GM13976 (cell line): ENCODE data around the gene DGKD.

ENCODE experiments used
- DNase-seq: peaks from one replicate; pipeline ENCODE4 v3.0.0; 2012; ENCODE audit warnings: low spot score
- CTCF ChIP-seq: IDR thresholded peaks from 2 replicates; pipeline ENCODE4 v1.5.1; 2012; ENCODE audit warnings: borderline replicate concordance, mild to moderate bottlenecking; ENCODE audit not compliant: insufficient read depth; ENCODE audit errors: extremely low read depth, missing control alignments, control extremely low read depth
- in situ Hi-C: fragments of 300-500 bp; cut with MboI; formaldehyde crosslinking; loops from one replicate; pipeline ENCODE4 v1.12.0; 2022; ENCODE audit warnings: low sequenced_read_pairs, mixed read lengths, inconsistent platforms; ENCODE audit not compliant: unreplicated experiment

DGKD gene

GRCh38 chr2:233319256-233319655 is 35.0 kb upstream of the DGKD start:
- in situ Hi-C loops = no loop called here
- no peak for DNase-seq
- no peak for TF ChIP-seq CTCF

GRCh38 chr2:233320470-233320869 is 33.8 kb upstream of the DGKD start:
- TF ChIP-seq CTCF = no peak
- in situ Hi-C loops = no loop called here
- DNase-seq = no peak

- no peak for TF ChIP-seq CTCF
- in situ Hi-C loops = no loop called here
- no peak for DNase-seq
Observed at GRCh38 chr2:233321166-233321565, 33.1 kb upstream of the DGKD start.

GRCh38 chr2:233323851-233324250 is 30.4 kb upstream of the DGKD start:
- DNase-seq = no peak
- in situ Hi-C loops = no loop called here
- no peak for TF ChIP-seq CTCF

- in situ Hi-C loops = no loop called here
- no peak for DNase-seq
- TF ChIP-seq CTCF = no peak
Observed at GRCh38 chr2:233325256-233325655, 29.0 kb upstream of the DGKD start.

- TF ChIP-seq CTCF = no peak
- DNase-seq = no peak
- in situ Hi-C loops = no loop called here
Observed at GRCh38 chr2:233325814-233326213, 28.5 kb upstream of the DGKD start.

- DNase-seq = no peak
Observed at GRCh38 chr2:233326500-233326899, 27.8 kb upstream of the DGKD start.

More at GRCh38 chr2:233326500-233326899, 27.8 kb upstream of the DGKD start:
- in situ Hi-C loops = no loop called here
- TF ChIP-seq CTCF = no peak
